GM21526 (cell line): Measurements from ENCODE around the gene RIPPLY1.
A peak's percentile ranks its signal among the peaks of the same experiment; 100 is the strongest.

Source experiments
- ATAC-seq: cut with Tn5 transposase; IDR thresholded peaks from one replicate; pipeline ENCODE4 v1.9.1; 2021; ENCODE audit warnings: moderate library complexity; ENCODE audit not compliant: unreplicated experiment, low FRiP score

Gene RIPPLY1

GRCh38 chrX:106862972-106863688, 40.0 kb downstream of the RIPPLY1 start:
- peak; percentile 69 for ATAC-seq
